Inflammatory macrophage (primary cell): ENCODE data around the gene DIO3.
"Not testable (repeated sequence)": the region's sequence is repeated elsewhere in the genome, so short reads cannot be mapped to it uniquely, and the experiment has no call there.

ENCODE experiments used
- DNase-seq, 2 donors: peaks; one replicate each; pipeline ENCODE4 v3.0.0-alpha.2; 2020 to 2022

The DIO3 gene

GRCh38 chr14:101559624-101560533 lies 1.4 kb upstream of the DIO3 start:
- DNase-seq, result no peak

- no peak for DNase-seq
Observed at GRCh38 chr14:101560534-101561113, 671 bp upstream of the DIO3 start.

- DNase-seq, result no peak
Observed at GRCh38 chr14:101561897-101562490, 699 bp downstream of the DIO3 start.

GRCh38 chr14:101562659-101563351 lies 1.5 kb downstream of the DIO3 start:
- DNase-seq, result no peak

GRCh38 chr14:101563352-101563653 lies 2.0 kb downstream of the DIO3 start:
- no peak for DNase-seq

DNA sequence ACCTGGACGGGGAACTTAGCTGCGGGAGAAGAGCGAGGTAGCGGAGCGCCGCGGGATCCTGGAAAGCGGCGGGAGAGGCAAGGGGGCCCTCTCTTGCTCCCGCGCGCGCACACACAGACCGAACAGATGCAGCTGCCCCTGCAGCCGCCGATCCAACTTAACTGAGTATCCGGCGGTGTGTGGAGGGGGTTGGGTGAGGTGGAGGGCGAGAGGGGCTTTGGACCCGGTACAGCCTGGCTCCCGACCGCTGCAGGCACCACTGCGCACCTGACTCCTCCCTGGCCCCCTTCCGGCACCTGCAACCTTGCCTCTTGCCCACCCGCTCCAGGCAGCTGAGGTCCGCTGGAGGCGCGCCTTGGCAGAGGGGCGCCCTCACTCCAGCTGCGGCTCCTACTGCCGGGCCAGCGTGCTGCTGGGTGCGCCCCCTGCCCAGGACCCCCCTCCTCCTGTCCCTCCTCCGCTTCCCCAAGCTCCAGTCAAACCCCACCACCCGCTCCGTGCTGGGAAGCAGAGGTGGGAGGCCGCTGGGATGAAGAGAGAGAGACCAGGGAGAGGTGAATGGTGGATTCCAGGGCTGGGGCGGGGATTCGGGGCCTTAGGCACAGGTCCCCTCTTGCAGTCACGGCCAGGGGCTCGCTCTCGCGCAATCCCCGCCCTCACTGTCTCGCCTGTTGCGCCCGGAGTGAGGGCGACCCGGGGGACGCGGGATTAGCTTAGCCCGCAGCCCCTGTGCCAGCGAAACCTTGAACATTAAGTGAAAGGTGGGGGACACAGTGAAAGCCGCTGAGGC lies 2.6 kb downstream of the DIO3 start:
- no peak for DNase-seq

GRCh38 chr14:101564444-101564776 lies 3.1 kb downstream of the DIO3 start:
- no peak for DNase-seq

- no peak for DNase-seq
Observed at GRCh38 chr14:101564819-101565698, 3.8 kb downstream of the DIO3 start.

- no peak for DNase-seq
Observed at GRCh38 chr14:101567252-101567651, 6.0 kb downstream of the DIO3 start.

GRCh38 chr14:101571004-101571403 lies 9.7 kb downstream of the DIO3 start:
- no peak for DNase-seq

- DNase-seq, result not testable (repeated sequence)
Observed at GRCh38 chr14:101572526-101572925, 11.2 kb downstream of the DIO3 start.

DNA sequence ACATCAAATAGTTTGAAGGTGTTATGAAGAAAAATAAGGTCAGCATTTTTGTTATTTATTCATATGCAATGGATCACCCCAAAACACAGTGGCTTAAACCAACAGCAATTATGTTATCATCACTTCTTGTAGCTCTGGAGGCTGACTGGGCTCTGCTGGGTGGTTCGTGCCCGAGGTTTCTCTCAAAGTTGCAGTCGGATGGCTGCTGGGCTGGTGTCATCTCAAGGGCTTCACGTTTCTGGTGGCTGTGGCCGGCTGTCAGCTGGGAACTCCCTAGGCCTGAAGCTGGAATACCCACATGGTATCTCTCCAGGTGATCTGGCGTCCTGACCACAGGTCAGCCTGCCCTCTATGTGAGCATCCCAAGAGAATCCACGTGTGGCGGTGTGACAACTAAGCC lies 12.0 kb downstream of the DIO3 start:
- DNase-seq, result no peak

- no peak for DNase-seq
Observed at GRCh38 chr14:101575581-101575980, 14.3 kb downstream of the DIO3 start.

- no peak for DNase-seq
Observed at GRCh38 chr14:101577221-101577909, 16.1 kb downstream of the DIO3 start.

DNA sequence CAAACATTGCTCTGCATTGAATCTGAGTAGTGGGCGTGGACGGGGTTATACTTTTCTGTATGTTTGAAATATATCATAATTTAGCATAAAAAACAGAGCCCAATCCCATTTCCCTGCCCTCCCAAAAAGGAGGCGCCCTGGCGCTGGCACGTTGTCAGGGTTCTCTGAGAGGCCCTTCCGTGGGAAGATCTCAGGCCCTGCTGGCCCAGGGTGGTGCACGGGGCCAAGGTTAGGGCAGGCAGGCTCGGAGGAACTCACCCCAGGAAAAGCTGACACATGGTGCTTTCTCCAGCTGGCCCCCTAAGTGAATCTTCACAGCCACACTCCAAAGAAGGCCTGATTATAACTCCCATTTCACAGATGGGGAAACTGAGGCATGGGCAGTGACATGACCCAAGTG lies 17.2 kb downstream of the DIO3 start:
- DNase-seq, result no peak

- no peak for DNase-seq
Observed at GRCh38 chr14:101579372-101580080, 18.2 kb downstream of the DIO3 start.

DNA sequence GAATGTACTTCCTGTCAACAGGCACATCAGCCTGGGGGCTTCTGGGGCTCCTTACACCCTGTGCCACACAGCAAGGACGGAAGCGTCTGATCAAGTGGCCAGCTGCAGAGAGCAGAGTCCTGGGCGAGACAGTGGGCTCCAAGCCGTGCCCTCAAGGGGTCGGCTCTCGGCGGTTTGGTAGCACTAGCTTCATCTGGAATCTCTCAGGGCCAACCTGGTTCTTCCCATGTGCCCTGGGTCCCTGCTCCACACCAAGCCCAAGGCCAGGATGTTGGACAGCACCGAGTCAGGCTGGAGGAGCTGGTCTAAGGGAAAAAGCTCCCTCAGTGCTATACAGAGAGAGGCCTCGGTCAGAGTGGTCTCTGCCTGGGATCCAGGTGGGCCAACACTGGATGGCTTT lies 20.5 kb downstream of the DIO3 start:
- DNase-seq, result no peak

- no peak for DNase-seq
Observed at GRCh38 chr14:101582294-101582693, 21.0 kb downstream of the DIO3 start.

DNA sequence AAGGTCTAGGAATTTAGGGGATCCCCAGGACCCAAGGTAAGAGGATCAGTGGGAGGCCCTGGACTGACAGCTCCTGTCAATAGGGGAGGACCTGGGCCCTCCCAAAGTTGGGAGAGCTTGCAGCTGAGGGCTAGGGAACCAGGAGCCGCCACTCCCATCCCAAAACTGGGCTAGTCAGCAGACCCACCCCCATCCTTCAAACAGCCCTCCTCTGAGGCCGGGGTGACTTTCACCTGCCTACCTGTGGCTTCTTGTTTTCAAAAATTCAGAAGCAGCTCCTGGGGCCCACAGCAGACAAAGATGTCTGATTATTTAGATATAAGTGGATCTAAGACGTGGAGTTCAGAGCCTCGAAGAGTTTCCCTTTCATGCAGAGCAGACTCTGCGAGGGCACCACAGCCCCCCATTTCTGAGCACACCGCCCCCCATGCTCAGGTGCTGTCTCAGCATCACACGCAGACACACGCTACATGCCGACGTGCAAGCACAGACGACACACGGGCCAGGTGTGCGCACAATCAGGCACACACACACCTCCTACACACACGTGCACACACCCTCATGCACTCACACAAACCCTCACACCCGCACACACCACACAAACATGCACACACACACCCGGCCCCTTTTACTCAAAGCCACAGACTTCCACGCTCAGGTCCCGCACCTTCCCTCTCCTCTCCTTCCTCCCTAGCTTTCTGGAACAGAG lies 21.9 kb downstream of the DIO3 start:
- no peak for DNase-seq

GRCh38 chr14:101583715-101584054 lies 22.4 kb downstream of the DIO3 start:
- no peak for DNase-seq
